GM12873 (cell line): ENCODE measurements around the gene LLGL2.

Source experiments
- CTCF ChIP-seq: IDR thresholded peaks from 2 replicates; pipeline ENCODE4 v1.5.1; 2012; ENCODE audit warnings: low read depth, mild to moderate bottlenecking, moderate library complexity, low read length, control low read depth; ENCODE audit not compliant: insufficient read depth; ENCODE audit errors: missing control alignments

The LLGL2 gene

DNA sequence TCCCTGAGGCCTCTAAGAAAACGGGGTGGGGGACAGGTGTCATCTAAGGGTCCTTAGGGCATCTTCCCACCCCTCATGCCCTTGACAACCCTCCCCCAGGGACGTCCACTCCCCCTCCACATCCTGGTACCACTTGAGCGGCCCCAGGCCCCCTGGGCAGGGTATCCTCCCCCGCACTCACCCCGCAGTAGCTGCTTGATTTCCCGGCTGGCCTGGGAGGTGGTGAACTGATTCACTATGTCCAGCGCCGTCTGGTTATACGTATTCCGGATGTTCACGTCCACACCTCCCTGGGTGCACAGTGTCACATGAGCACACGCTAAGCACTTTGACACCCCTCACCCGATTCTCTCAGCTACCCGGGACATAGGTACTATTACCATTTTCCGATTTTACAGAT is 19.9 kb upstream of the LLGL2 start:
- no peak for TF ChIP-seq CTCF

DNA sequence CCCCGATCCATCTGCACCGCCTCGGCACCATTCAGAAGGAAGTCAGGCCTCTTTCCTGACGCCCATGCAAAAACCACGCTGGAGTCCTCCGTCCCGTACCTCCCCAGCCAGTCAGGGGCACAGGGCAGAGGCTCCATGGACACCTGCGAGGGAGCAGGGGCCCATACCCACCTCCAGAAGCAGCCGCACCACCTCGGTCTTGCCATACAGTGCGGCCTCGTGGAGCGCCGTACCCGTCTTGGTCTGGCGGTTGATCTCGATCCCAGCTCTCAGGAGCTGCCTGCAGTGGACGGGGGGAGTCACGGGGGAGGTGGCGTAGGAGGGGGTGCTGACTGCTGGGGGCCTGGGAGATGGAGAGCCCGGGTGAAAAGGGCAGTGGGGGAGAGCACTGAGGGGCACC is 19.4 kb upstream of the LLGL2 start:
- TF ChIP-seq CTCF: no peak

GRCh38 chr17:75506888-75507287 is 18.6 kb upstream of the LLGL2 start:
- no peak for TF ChIP-seq CTCF

GRCh38 chr17:75507733-75508719 is 17.5 kb upstream of the LLGL2 start:
- TF ChIP-seq CTCF: no peak

GRCh38 chr17:75508931-75509361 is 16.6 kb upstream of the LLGL2 start:
- TF ChIP-seq CTCF: no peak

- TF ChIP-seq CTCF: no peak
Observed at GRCh38 chr17:75509528-75510258, 15.8 kb upstream of the LLGL2 start.

DNA sequence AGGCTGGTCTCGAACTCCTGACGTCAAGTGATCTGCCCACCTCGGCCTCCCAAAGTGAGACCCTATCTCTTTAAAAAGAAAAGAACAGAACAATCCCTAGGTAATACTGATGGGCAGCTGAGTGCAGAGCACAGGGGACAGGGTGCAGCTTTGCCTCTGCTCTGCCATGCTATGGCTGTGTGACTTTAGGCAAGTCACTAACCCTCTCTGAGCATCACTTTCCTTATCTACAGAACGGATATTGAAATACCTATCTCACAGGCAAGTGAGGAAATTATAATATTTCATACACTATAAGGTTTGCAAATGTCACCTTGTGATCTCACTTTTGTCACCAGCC is 14.3 kb upstream of the LLGL2 start:
- no peak for TF ChIP-seq CTCF
